Fibroblast of skin of left quadriceps (primary cell): ENCODE results near the gene CYP26B1.
"Not testable (repeated sequence)": the region's sequence is repeated elsewhere in the genome, so short reads cannot be mapped to it uniquely, and the experiment has no call there.

Source experiments
- DNase-seq, 2 experiments: peaks; one replicate each; pipeline ENCODE4 v3.0.0-alpha.2; 2013; ENCODE audit warnings: low read depth in 2 of 2

CYP26B1 gene

GRCh38 chr2:72111061-72111460 is 36.6 kb downstream of the CYP26B1 start:
- no peak for DNase-seq

- no peak for DNase-seq
Measured at GRCh38 chr2:72109904-72110303, 37.8 kb downstream of the CYP26B1 start.

- no peak for DNase-seq
Measured at GRCh38 chr2:72109291-72109690, 38.4 kb downstream of the CYP26B1 start.

- DNase-seq, result peak in 1 of 2 experiments; percentile 16
Measured at GRCh38 chr2:72108121-72108520, 39.5 kb downstream of the CYP26B1 start.

GRCh38 chr2:72106978-72107377 is 40.7 kb downstream of the CYP26B1 start:
- no peak for DNase-seq

- no peak for DNase-seq
Measured at GRCh38 chr2:72104821-72105588, 42.7 kb downstream of the CYP26B1 start.

- DNase-seq, result no peak
Measured at GRCh38 chr2:72103690-72104089, 44.0 kb downstream of the CYP26B1 start.

- no peak for DNase-seq
Measured at GRCh38 chr2:72103161-72103560, 44.5 kb downstream of the CYP26B1 start.

GRCh38 chr2:72098935-72099334 is 48.7 kb downstream of the CYP26B1 start:
- no peak for DNase-seq

GRCh38 chr2:72097276-72097675 is 50.4 kb downstream of the CYP26B1 start:
- no peak for DNase-seq

- no peak for DNase-seq
Measured at GRCh38 chr2:72096181-72096580, 51.5 kb downstream of the CYP26B1 start.

- no peak for DNase-seq
Measured at GRCh38 chr2:72095364-72095763, 52.3 kb downstream of the CYP26B1 start.

- no peak for DNase-seq
Measured at GRCh38 chr2:72094701-72095100, 53.0 kb downstream of the CYP26B1 start.

GRCh38 chr2:72092111-72092510 is 55.6 kb downstream of the CYP26B1 start:
- no peak for DNase-seq

- DNase-seq, result no peak
Measured at GRCh38 chr2:72090781-72091482, 56.7 kb downstream of the CYP26B1 start.

GRCh38 chr2:72090271-72090720 is 57.4 kb downstream of the CYP26B1 start:
- DNase-seq, result no peak

- DNase-seq, result no peak
Measured at GRCh38 chr2:72089537-72089936, 58.1 kb downstream of the CYP26B1 start.

GRCh38 chr2:72089028-72089427 is 58.6 kb downstream of the CYP26B1 start:
- no peak for DNase-seq

- not testable (repeated sequence) for DNase-seq
Measured at GRCh38 chr2:72086871-72087633, 60.6 kb downstream of the CYP26B1 start.

- DNase-seq, result no peak
Measured at GRCh38 chr2:72085513-72085912, 62.1 kb downstream of the CYP26B1 start.

GRCh38 chr2:72085036-72085435 is 62.6 kb downstream of the CYP26B1 start:
- no peak for DNase-seq

GRCh38 chr2:72084584-72084976 is 63.1 kb downstream of the CYP26B1 start:
- DNase-seq, result no peak
